Measurements from ENCODE around the gene PRKN. TPM values are rescaled to one million over a fixed set of nuclear protein-coding genes. Genes with fewer than 3 reads are reported as not detected.

Gene PRKN
- total RNA-seq, 1 donor from 2014 or later, result 1.3 TPM

DNA sequence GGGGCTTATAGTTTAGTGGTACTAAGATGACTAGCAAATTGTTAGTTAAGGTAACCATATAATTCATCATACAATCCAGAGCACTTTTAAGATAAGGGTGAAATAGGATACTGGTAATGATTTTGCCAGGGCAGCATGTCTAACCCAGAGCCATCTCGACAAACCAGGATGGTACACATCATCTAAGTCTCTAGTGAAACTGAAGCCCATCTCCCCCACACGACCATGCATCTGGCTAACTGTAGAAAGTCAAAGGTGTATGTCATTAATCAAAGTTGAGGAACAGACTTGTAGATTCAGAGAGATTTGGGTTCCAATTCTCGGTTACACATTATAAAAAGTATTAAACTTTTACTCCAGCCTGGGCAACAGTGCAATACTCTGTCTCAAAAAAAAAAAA, 78.3 kb downstream of the PRKN start:
- DNase-seq (ENCODE audit: low read depth) (no peak), FAIRE-seq (no peak)
- no peak for TF ChIP-seq EZH2 (IDR thresholded peaks at IDR 0.05; ENCODE audit: insufficient read depth, low read length)
- TF ChIP-seq, protein P1, sequence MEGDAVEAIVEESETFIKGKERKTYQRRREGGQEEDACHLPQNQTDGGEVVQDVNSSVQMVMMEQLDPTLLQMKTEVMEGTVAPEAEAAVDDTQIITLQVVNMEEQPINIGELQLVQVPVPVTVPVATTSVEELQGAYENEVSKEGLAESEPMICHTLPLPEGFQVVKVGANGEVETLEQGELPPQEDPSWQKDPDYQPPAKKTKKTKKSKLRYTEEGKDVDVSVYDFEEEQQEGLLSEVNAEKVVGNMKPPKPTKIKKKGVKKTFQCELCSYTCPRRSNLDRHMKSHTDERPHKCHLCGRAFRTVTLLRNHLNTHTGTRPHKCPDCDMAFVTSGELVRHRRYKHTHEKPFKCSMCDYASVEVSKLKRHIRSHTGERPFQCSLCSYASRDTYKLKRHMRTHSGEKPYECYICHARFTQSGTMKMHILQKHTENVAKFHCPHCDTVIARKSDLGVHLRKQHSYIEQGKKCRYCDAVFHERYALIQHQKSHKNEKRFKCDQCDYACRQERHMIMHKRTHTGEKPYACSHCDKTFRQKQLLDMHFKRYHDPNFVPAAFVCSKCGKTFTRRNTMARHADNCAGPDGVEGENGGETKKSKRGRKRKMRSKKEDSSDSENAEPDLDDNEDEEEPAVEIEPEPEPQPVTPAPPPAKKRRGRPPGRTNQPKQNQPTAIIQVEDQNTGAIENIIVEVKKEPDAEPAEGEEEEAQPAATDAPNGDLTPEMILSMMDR (IDR thresholded peaks at IDR 0.05; ENCODE audit: insufficient read depth, low read depth, low read length), result no peak

DNA sequence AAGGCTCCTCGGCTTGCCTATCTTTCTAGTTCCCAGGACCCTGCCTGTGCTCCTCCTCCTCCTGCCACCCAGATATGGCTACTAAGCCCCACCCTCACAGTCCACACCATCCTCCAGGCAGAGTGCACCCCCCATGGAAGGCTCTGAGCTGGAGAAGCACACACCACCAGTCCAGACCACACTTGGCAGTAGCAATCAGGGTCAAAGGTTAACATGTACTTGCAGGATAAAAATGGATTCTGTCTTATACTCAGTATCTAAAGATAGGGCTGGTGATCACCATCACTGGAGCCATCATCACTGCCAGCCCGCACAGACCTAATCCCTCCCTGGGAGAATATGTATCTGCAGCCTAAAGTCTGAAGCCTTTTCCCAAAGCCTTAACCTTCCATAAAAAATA, 83.4 kb downstream of the PRKN start:
- Mint-ChIP-seq H3K4me3 (ENCODE audit: unreplicated experiment) (no peak overlapping the region), H3K27ac (ENCODE audit: unreplicated experiment) (no peak overlapping the region), H3K9me3 (ENCODE audit: unreplicated experiment) (no peaks in the 10 kb centered on the region), H3K36me3 (ENCODE audit: low read depth, unreplicated experiment) (no peaks in the 10 kb centered on the region), H3K27me3 (ENCODE audit: low read depth, unreplicated experiment) (peaks cover 2% of the 10 kb centered on the region), H3K4me1 (ENCODE audit: low read depth, unreplicated experiment) (no peaks in the 10 kb centered on the region)
- H4K20me1 ChIP-seq (ENCODE audit: insufficient read depth, low read length), result no peaks in the 10 kb centered on the region
- TF ChIP-seq EZH2 (IDR thresholded peaks at IDR 0.05; ENCODE audit: insufficient read depth, low read length), result no peak
- TF ChIP-seq, protein P1 (IDR thresholded peaks at IDR 0.05; ENCODE audit: insufficient read depth, low read depth, low read length), result no peak
- DNase-seq (ENCODE audit: low read depth) (no peak), FAIRE-seq (no peak)
- no peak overlapping the region for H3K4me3 ChIP-seq (ENCODE audit: insufficient read depth, low read depth, low read length)
- H3K36me3 ChIP-seq (ENCODE audit: insufficient read depth, low read length), result no peaks in the 10 kb centered on the region
- H3K4me1 ChIP-seq (ENCODE audit: insufficient read depth, low read length), result no peaks in the 10 kb centered on the region
- H3K27ac ChIP-seq (ENCODE audit: low read depth, low read length), result no peak overlapping the region
- H2AFZ ChIP-seq (ENCODE audit: low read depth, low read length), result no peak overlapping the region
- H3K4me2 ChIP-seq (ENCODE audit: low read length), result no peak overlapping the region
- no peak overlapping the region for H3K9ac ChIP-seq (ENCODE audit: low read length)
- no peaks in the 10 kb centered on the region for H3K79me2 ChIP-seq (ENCODE audit: insufficient read depth, low read length)
- H3K27me3 ChIP-seq (ENCODE audit: insufficient read depth, low read length), result no peaks in the 10 kb centered on the region
- H3K9me3 ChIP-seq (ENCODE audit: insufficient read depth, low read depth, low read length), result no peaks in the 10 kb centered on the region

More for the DNA sequence above, 78.3 kb downstream of the PRKN start:
- H3K4me3 Mint-ChIP-seq (ENCODE audit: unreplicated experiment), result no peak overlapping the region
- Histone ChIP-seq H3K9ac (ENCODE audit: low read length) (no peak overlapping the region), H3K27ac (ENCODE audit: low read depth, low read length) (no peak overlapping the region), H3K79me2 (ENCODE audit: insufficient read depth, low read length) (no peaks in the 10 kb centered on the region), H3K4me3 (ENCODE audit: insufficient read depth, low read depth, low read length) (no peak overlapping the region), H3K36me3 (ENCODE audit: insufficient read depth, low read length) (no peaks in the 10 kb centered on the region), H3K9me3 (ENCODE audit: insufficient read depth, low read depth, low read length) (no peaks in the 10 kb centered on the region), H3K4me1 (ENCODE audit: insufficient read depth, low read length) (no peaks in the 10 kb centered on the region), H3K4me2 (ENCODE audit: low read length) (no peak overlapping the region), H4K20me1 (ENCODE audit: insufficient read depth, low read length) (no peaks in the 10 kb centered on the region), H3K27me3 (ENCODE audit: insufficient read depth, low read length) (no peaks in the 10 kb centered on the region), H2AFZ (ENCODE audit: low read depth, low read length) (no peak overlapping the region)
- no peaks in the 10 kb centered on the region for H3K36me3 Mint-ChIP-seq (ENCODE audit: low read depth, unreplicated experiment)
- H3K27me3 Mint-ChIP-seq (ENCODE audit: low read depth, unreplicated experiment), result no peaks in the 10 kb centered on the region
- H3K4me1 Mint-ChIP-seq (ENCODE audit: low read depth, unreplicated experiment), result no peaks in the 10 kb centered on the region
- no peaks in the 10 kb centered on the region for H3K9me3 Mint-ChIP-seq (ENCODE audit: unreplicated experiment)
- no peak overlapping the region for H3K27ac Mint-ChIP-seq (ENCODE audit: unreplicated experiment)

DNA sequence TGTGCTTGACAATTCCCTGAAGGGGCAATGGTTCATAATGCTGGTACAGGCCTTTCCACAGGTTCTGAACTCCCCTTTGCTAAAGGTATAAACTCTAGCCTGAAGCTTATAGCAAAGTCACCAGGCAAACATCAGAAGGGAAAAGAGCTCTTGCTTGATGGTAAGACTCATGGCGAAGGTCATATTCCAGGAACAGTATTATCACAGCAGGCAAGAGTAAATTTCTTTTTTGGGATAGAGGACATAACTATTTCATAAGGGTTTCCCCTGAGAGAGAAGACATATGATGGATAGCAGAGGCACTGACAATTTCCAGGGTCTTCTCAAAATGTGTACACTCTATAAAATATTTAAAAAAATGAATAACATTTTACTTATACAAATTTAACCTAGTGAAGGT, 86.8 kb downstream of the PRKN start:
- no peak overlapping the region for H3K9ac ChIP-seq (ENCODE audit: low read length)
- FAIRE-seq, result no peak
- H3K36me3 Mint-ChIP-seq (ENCODE audit: low read depth, unreplicated experiment), result no peaks in the 10 kb centered on the region

More for the DNA sequence above, 86.8 kb downstream of the PRKN start:
- Histone ChIP-seq H3K4me3 (ENCODE audit: insufficient read depth, low read depth, low read length) (no peak overlapping the region), H2AFZ (ENCODE audit: low read depth, low read length) (no peak overlapping the region), H3K4me2 (ENCODE audit: low read length) (no peak overlapping the region), H3K27ac (ENCODE audit: low read depth, low read length) (no peak overlapping the region), H3K27me3 (ENCODE audit: insufficient read depth, low read length) (no peaks in the 10 kb centered on the region), H3K4me1 (ENCODE audit: insufficient read depth, low read length) (no peaks in the 10 kb centered on the region), H3K36me3 (ENCODE audit: insufficient read depth, low read length) (no peaks in the 10 kb centered on the region), H3K9me3 (ENCODE audit: insufficient read depth, low read depth, low read length) (no peaks in the 10 kb centered on the region), H4K20me1 (ENCODE audit: insufficient read depth, low read length) (no peaks in the 10 kb centered on the region), H3K79me2 (ENCODE audit: insufficient read depth, low read length) (no peaks in the 10 kb centered on the region)
- Mint-ChIP-seq H3K4me3 (ENCODE audit: unreplicated experiment) (no peak overlapping the region), H3K4me1 (ENCODE audit: low read depth, unreplicated experiment) (no peaks in the 10 kb centered on the region), H3K27ac (ENCODE audit: unreplicated experiment) (no peak overlapping the region), H3K9me3 (ENCODE audit: unreplicated experiment) (no peaks in the 10 kb centered on the region), H3K27me3 (ENCODE audit: low read depth, unreplicated experiment) (peaks cover 2% of the 10 kb centered on the region)
- DNase-seq (ENCODE audit: low read depth), result no peak
- no peak for TF ChIP-seq EZH2 (IDR thresholded peaks at IDR 0.05; ENCODE audit: insufficient read depth, low read length)
- TF ChIP-seq, protein P1 (IDR thresholded peaks at IDR 0.05; ENCODE audit: insufficient read depth, low read depth, low read length), result no peak
